Suprapubic skin (tissue), 4 donors: Measurements from ENCODE around the gene DCAF10. TPM values are rescaled to one million over a fixed set of nuclear protein-coding genes. Genes with fewer than 3 reads are reported as not detected.
A peak's percentile ranks its signal among the peaks of the same experiment; 100 is the strongest.

Source experiments
- DNase-seq, 2 donors: peaks; one replicate each; pipeline ENCODE4 v3.0.0-alpha.2; 2019; ENCODE audit warnings: low spot score in 2 of 2
- H3K27ac ChIP-seq: fragments of 200-600 bp; sonication (generic); one replicate; pipeline ENCODE4 v1.5.1; 2019
- H3K27me3 ChIP-seq: fragments of 200-600 bp; sonication (generic); one replicate; pipeline ENCODE4 v1.5.1; 2019
- H3K36me3 ChIP-seq: fragments of 200-600 bp; sonication (generic); one replicate; pipeline ENCODE4 v1.5.1; 2019
- H3K4me1 ChIP-seq: fragments of 200-600 bp; sonication (generic); one replicate; pipeline ENCODE4 v1.5.1; 2019
- H3K4me3 ChIP-seq: fragments of 200-600 bp; sonication (generic); one replicate; pipeline ENCODE4 v1.5.1; 2019; ENCODE audit warnings: mild to moderate bottlenecking
- H3K9me3 ChIP-seq: fragments of 200-600 bp; sonication (generic); one replicate; pipeline ENCODE4 v1.5.1; 2019
- CTCF ChIP-seq, 2 donors: fragments of 200-600 bp in 1 of 2; fragments of 450-650 bp in 1 of 2; sonication (generic) in 1 of 2; IDR thresholded peaks; one replicate each; pipeline ENCODE4 v1.5.1; 2016 to 2019; ENCODE audit warnings: antibody characterized with exemption in 2 of 2, mild to moderate bottlenecking in 1 of 2, moderate library complexity in 1 of 2
- EP300 ChIP-seq: sonication (generic); formaldehyde crosslinking; IDR thresholded peaks from one replicate; pipeline ENCODE4 v1.6.1; 2017; ENCODE audit warnings: antibody characterized with exemption
- POLR2A ChIP-seq, 2 donors: fragments of 450-650 bp; IDR thresholded peaks; one replicate each; pipeline ENCODE4 v1.6.1; 2017; ENCODE audit warnings: antibody characterized with exemption in 2 of 2, mild to moderate bottlenecking in 2 of 2, moderate library complexity in 2 of 2
- POLR2AphosphoS5 ChIP-seq, 3 donors: sonication (generic); formaldehyde crosslinking; IDR thresholded peaks; one replicate each; pipeline ENCODE4 v1.6.1; 2017; ENCODE audit warnings: antibody characterized with exemption in 3 of 3
- WGBS: methylation state at CpG from one replicate; pipeline ENCODE4 v1.1.5; 2018; 5-methylcytosine and 5-hydroxymethylcytosine counted together
- total RNA-seq, 4 donors: library from RNA; depleted of rRNA; stranded (reverse); fragments of >200 nt; gene quantifications; one replicate each; pipeline ENCODE4 v1.1.0, GENCODE V29; 2016

DCAF10 gene
- total RNA-seq, 4 donors from 2014 or later: 21.7 to 47.6 (median 26.6) TPM

- H3K9me3 ChIP-seq: no peaks in the 10 kb centered on the region
- H3K4me3 ChIP-seq: peak within 1 kb of the TSS; percentile 76
- peaks cover 8% of the 10 kb centered on the region for H3K36me3 ChIP-seq
- peak within 1 kb of the TSS; percentile 80 for H3K27ac ChIP-seq
- TF ChIP-seq POLR2A (IDR thresholded peaks at IDR 0.05) (no peak), POLR2AphosphoS5 (IDR thresholded peaks at IDR 0.05) (peak in 2 of 3 donors; percentile 76 to 99), EP300 (no peak), CTCF (IDR thresholded peaks at IDR 0.05) (peak; percentile 85 to 93)
- peaks cover 22% of the 10 kb centered on the region for H3K4me1 ChIP-seq
- DNase-seq: peak; percentile 95 to 96
- H3K27me3 ChIP-seq: no peaks in the 10 kb centered on the region
- whole genome bisulfite sequencing: 0% methylated on average over 23 of the region's 84 CpGs
Measured at GRCh38 chr9:37903647-37904444, 103.2 kb downstream of the DCAF10 start, which contains the start of gene SLC25A51. Gene SLC25A51, minus strand, starts transcription at chr9:37904127. Its CDS starts 15,577 bp downstream, at chr9:37888550.

- 17% methylated on average over 31 of the region's 36 CpGs for WGBS
- Histone ChIP-seq H3K27me3 (no peaks in the 10 kb centered on the region), H3K27ac (peak overlapping the region; percentile 80), H3K4me3 (peak overlapping the region; percentile 76), H3K36me3 (peaks cover under 1% of the 10 kb centered on the region), H3K4me1 (peaks cover 22% of the 10 kb centered on the region), H3K9me3 (no peaks in the 10 kb centered on the region)
- TF ChIP-seq CTCF (IDR thresholded peaks at IDR 0.05): no peak
- no peak for TF ChIP-seq POLR2AphosphoS5 (IDR thresholded peaks at IDR 0.05)
- no peak for TF ChIP-seq EP300
- TF ChIP-seq POLR2A (IDR thresholded peaks at IDR 0.05): no peak
- DNase-seq: peak in 1 of 2 donors; percentile 72
Measured at GRCh38 chr9:37904445-37905130, 104.0 kb downstream of the DCAF10 start.

GRCh38 chr9:37905131-37905505 is 104.5 kb downstream of the DCAF10 start:
- no peak for TF ChIP-seq POLR2AphosphoS5 (IDR thresholded peaks at IDR 0.05)
- TF ChIP-seq POLR2A (IDR thresholded peaks at IDR 0.05): no peak
- TF ChIP-seq CTCF (IDR thresholded peaks at IDR 0.05): no peak
- TF ChIP-seq EP300: no peak
- Histone ChIP-seq H3K4me1 (peaks cover 22% of the 10 kb centered on the region), H3K36me3 (no peaks in the 10 kb centered on the region), H3K27me3 (no peaks in the 10 kb centered on the region), H3K4me3 (peak overlapping the region; percentile 76), H3K27ac (no peak overlapping the region), H3K9me3 (no peaks in the 10 kb centered on the region)
- WGBS: 77% methylated on average over 10 of the region's 10 CpGs
- DNase-seq: no peak

- H3K4me3 ChIP-seq: no peak overlapping the region
- no peak for TF ChIP-seq CTCF (IDR thresholded peaks at IDR 0.05)
- no peak for TF ChIP-seq POLR2AphosphoS5 (IDR thresholded peaks at IDR 0.05)
- no peak for TF ChIP-seq POLR2A (IDR thresholded peaks at IDR 0.05)
- TF ChIP-seq EP300: no peak
- H3K27ac ChIP-seq: no peak overlapping the region
- H3K27me3 ChIP-seq: no peaks in the 10 kb centered on the region
- H3K36me3 ChIP-seq: no peaks in the 10 kb centered on the region
- H3K9me3 ChIP-seq: no peaks in the 10 kb centered on the region
- 94% methylated on average over 4 of the region's 4 CpGs for WGBS
- peak in 1 of 2 donors; percentile 38 for DNase-seq
- H3K4me1 ChIP-seq: peaks cover 22% of the 10 kb centered on the region
Measured at GRCh38 chr9:37905776-37906175, 105.2 kb downstream of the DCAF10 start.
